ENCODE data around the gene DACH1.

The DACH1 gene

GRCh38 chr13:71583581-71583980 lies 283.4 kb downstream of the DACH1 start:
- DNase-seq (no peak), ATAC-seq (no peak)

GRCh38 chr13:71580614-71581013 lies 286.4 kb downstream of the DACH1 start:
- no peak for ATAC-seq
- no peak for DNase-seq

GRCh38 chr13:71578048-71578447 lies 289.0 kb downstream of the DACH1 start:
- ATAC-seq (no peak), DNase-seq (no peak)

GRCh38 chr13:71577127-71577526 lies 289.9 kb downstream of the DACH1 start:
- no peak for ATAC-seq
- DNase-seq = no peak

GRCh38 chr13:71576571-71576970 lies 290.4 kb downstream of the DACH1 start:
- DNase-seq (no peak), ATAC-seq (no peak)

GRCh38 chr13:71546881-71547280 lies 320.1 kb downstream of the DACH1 start:
- ATAC-seq = no peak
- no peak for DNase-seq

- ATAC-seq = no peak
- DNase-seq = no peak
Measured at GRCh38 chr13:71540098-71540497, 326.9 kb downstream of the DACH1 start.

GRCh38 chr13:71536201-71536600 lies 330.8 kb downstream of the DACH1 start:
- DNase-seq (no peak), ATAC-seq (no peak)

GRCh38 chr13:71524613-71525304 lies 342.2 kb downstream of the DACH1 start:
- DNase-seq = no peak
- no peak for ATAC-seq

GRCh38 chr13:71524245-71524612 lies 342.8 kb downstream of the DACH1 start:
- ATAC-seq (no peak), DNase-seq (no peak)

- ATAC-seq = no peak
- no peak for DNase-seq
Measured at GRCh38 chr13:71522941-71523526, 344.0 kb downstream of the DACH1 start.

- ATAC-seq (no peak), DNase-seq (no peak)
Measured at GRCh38 chr13:71517004-71517403, 350.0 kb downstream of the DACH1 start.

- ATAC-seq = no peak
- no peak for DNase-seq
Measured at GRCh38 chr13:71516521-71516920, 350.5 kb downstream of the DACH1 start.

- DNase-seq = no peak
- ATAC-seq = no peak
Measured at GRCh38 chr13:71515744-71516038, 351.3 kb downstream of the DACH1 start.

- DNase-seq = no peak
- ATAC-seq = no peak
Measured at GRCh38 chr13:71514900-71515743, 351.9 kb downstream of the DACH1 start.

GRCh38 chr13:71513411-71514033 lies 353.5 kb downstream of the DACH1 start:
- DNase-seq (no peak), ATAC-seq (no peak)

- DNase-seq (no peak), ATAC-seq (no peak)
Measured at GRCh38 chr13:71503781-71504180, 363.2 kb downstream of the DACH1 start.

- ATAC-seq (no peak), DNase-seq (no peak)
Measured at GRCh38 chr13:71499944-71500514, 367.0 kb downstream of the DACH1 start.

GRCh38 chr13:71499235-71499634 lies 367.8 kb downstream of the DACH1 start:
- no peak for DNase-seq
- ATAC-seq = no peak

GRCh38 chr13:71493189-71493588 lies 373.8 kb downstream of the DACH1 start:
- DNase-seq (no peak), ATAC-seq (no peak)

GRCh38 chr13:71492346-71492871 lies 374.6 kb downstream of the DACH1 start:
- DNase-seq = no peak
- ATAC-seq = no peak

- ATAC-seq (no peak), DNase-seq (no peak)
Measured at GRCh38 chr13:71491010-71491409, 376.0 kb downstream of the DACH1 start.

GRCh38 chr13:71489041-71489440 lies 378.0 kb downstream of the DACH1 start:
- ATAC-seq (no peak), DNase-seq (no peak)
